ENCODE measurements around the gene HOOK1. TPM values are rescaled to one million over a fixed set of nuclear protein-coding genes. Genes with fewer than 3 reads are reported as not detected.

HOOK1 gene
- total and polyA plus RNA-seq, 12 donors: 3.3 to 23.9 (median 8.4) TPM

DNA sequence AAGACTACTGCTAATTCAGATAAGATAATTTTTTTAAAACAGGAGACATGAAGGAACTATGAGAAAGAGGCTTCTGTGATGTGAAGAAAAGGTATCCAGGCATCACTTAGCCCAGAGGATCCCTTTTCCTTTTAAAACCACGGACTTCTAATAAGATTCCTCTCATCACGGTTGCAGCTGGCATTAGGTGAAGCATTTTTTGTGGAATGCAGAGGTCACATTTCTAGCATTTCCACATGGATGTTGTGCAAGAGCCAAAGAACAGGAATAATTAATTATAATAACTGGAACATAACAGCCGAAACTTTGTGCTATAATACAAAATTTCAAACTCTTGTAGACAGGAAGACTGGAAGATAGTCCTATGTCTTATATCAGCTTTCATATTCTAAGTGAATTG lies 84.2 kb downstream of the HOOK1 start:
- TF ChIP-seq POLR2A (IDR thresholded peaks at IDR 0.05): no peak
- TF ChIP-seq, protein P1, sequence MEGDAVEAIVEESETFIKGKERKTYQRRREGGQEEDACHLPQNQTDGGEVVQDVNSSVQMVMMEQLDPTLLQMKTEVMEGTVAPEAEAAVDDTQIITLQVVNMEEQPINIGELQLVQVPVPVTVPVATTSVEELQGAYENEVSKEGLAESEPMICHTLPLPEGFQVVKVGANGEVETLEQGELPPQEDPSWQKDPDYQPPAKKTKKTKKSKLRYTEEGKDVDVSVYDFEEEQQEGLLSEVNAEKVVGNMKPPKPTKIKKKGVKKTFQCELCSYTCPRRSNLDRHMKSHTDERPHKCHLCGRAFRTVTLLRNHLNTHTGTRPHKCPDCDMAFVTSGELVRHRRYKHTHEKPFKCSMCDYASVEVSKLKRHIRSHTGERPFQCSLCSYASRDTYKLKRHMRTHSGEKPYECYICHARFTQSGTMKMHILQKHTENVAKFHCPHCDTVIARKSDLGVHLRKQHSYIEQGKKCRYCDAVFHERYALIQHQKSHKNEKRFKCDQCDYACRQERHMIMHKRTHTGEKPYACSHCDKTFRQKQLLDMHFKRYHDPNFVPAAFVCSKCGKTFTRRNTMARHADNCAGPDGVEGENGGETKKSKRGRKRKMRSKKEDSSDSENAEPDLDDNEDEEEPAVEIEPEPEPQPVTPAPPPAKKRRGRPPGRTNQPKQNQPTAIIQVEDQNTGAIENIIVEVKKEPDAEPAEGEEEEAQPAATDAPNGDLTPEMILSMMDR (IDR thresholded peaks at IDR 0.05): no peak
- Histone ChIP-seq H3K27me3 (no peaks in the 10 kb centered on the region), H3K4me1 (replicated peaks in 1 of 2) (no peaks in the 10 kb centered on the region), H3K4me3 (no peak overlapping the region), H3K27ac (no peak overlapping the region), H3K36me3 (replicated peaks in 1 of 2) (no peaks in the 10 kb centered on the region), H3K9me3 (replicated peaks in 1 of 3) (no peaks in the 10 kb centered on the region)
- peak in 2 of 7 donors; percentile 21 to 27 for DNase-seq
- intact Hi-C loops (cut with DNase I): no loop called here
- 29 to 33% (median 32%) methylated on average over 3 of the region's 3 CpGs for WGBS, 4 donors

DNA sequence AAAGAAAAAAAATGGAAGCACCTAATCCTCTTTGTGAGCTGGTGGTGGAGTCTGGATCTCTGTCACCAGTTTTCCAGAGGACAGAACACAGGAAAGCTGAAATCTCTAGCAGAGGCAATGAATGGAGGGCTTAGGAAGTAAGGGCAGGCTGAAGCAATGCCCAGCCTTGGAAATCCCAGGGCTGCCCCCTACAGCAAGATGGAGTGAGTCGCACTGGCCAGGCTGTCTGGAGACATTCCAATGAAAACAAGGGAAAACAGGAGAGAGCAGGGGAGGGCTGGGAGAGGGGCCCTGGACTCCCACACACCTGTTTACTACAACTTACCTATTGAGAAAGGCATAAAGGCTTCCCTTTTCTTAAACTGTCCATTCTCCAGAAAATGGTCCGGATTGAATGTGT lies 85.9 kb downstream of the HOOK1 start:
- DNase-seq: no peak

DNA sequence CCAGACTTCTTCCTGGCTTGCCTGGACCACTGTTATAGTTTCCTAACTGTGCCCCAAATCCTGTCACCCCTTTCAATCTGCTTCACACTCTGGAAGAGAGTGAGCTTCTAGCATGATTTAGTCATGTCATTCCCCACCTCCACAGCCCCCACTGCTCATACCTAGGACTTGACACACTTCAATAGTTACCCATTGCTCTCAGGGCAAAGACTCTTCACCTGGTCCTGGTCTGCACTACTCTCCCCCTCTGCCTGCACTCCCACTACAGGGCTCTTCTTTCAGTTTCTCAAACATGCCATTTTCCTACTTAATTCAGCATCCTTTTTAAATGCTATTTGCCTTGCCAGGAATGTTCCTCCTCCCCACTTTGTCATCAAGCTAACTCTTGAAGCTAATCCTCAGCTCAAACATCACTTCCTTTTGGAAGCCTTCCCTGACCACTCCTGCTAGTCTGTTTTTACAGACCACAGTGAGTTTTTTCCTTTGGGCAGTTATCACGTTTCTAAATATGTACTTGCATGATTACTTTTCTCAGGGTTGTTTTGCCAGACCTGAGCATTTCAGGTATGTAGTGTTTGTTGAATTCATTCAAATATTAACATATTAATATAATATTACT lies 87.1 kb downstream of the HOOK1 start:
- H3K27me3 ChIP-seq: no peaks in the 10 kb centered on the region
- H3K9me3 ChIP-seq (replicated peaks in 1 of 3): no peaks in the 10 kb centered on the region
- no peaks in the 10 kb centered on the region for H3K36me3 ChIP-seq (replicated peaks in 1 of 2)
- H3K4me1 ChIP-seq (replicated peaks in 1 of 2): no peaks in the 10 kb centered on the region
- no peak for DNase-seq
- intact Hi-C loops (cut with DNase I): loop anchor here in 1 of 2 donors (5.0 kb wide), 1 partner anchor 45 kb away; no protein-coding TSS in a partner anchor
- no peak overlapping the region for H3K4me3 ChIP-seq
- no peak for TF ChIP-seq POLR2A (IDR thresholded peaks at IDR 0.05)
- TF ChIP-seq, protein P1 (IDR thresholded peaks at IDR 0.05): no peak
- no peak overlapping the region for H3K27ac ChIP-seq
- WGBS, 4 donors: 33 to 55% (median 46%) methylated on average over 1 of the region's 1 CpG

More for the DNA sequence above, 85.9 kb downstream of the HOOK1 start:
- intact Hi-C loops (cut with DNase I): loop anchor here in 1 of 2 donors (5.0 kb wide), 1 partner anchor 47 kb away; no protein-coding TSS in a partner anchor
- Histone ChIP-seq H3K27ac (no peak overlapping the region), H3K36me3 (replicated peaks in 1 of 2) (no peaks in the 10 kb centered on the region), H3K4me1 (replicated peaks in 1 of 2) (no peaks in the 10 kb centered on the region), H3K9me3 (replicated peaks in 1 of 3) (no peaks in the 10 kb centered on the region), H3K4me3 (no peak overlapping the region), H3K27me3 (no peaks in the 10 kb centered on the region)
- no peak for TF ChIP-seq POLR2A (IDR thresholded peaks at IDR 0.05)
- TF ChIP-seq, protein P1 (IDR thresholded peaks at IDR 0.05): no peak
- WGBS, 4 donors: 48 to 67% (median 63%) methylated on average over 2 of the region's 2 CpGs

DNA sequence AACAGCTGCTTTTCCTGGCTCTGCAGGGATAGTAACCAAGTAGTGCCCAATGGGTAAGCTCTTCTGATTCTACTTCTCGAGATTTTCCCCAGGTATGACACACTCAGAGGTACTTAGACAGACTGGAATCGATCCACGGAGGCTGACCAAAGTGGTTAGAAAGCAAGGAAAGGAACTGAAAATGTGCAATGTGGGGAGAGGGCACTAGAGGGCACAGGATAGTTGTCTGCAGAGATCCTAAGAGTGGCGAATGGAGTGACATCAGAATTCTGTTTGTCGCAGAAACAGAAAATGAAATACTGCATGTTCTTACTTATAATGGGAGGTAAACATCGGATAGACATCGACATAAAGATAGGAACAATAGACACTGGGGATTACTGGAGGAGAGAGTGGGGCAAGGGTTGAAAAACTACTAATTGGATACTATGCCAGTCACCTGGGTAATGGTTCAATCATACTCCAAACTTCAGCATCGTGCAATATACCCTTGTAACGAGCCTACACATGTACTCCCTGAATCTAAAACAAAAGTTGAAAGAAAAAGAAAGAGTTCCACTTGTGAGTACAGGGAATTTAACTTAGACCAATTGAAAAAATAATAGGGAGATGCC lies 88.5 kb downstream of the HOOK1 start:
- Histone ChIP-seq H3K4me3 (no peak overlapping the region), H3K27me3 (no peaks in the 10 kb centered on the region), H3K36me3 (replicated peaks in 1 of 2) (no peaks in the 10 kb centered on the region), H3K9me3 (replicated peaks in 1 of 3) (no peaks in the 10 kb centered on the region), H3K4me1 (replicated peaks in 1 of 2) (no peaks in the 10 kb centered on the region), H3K27ac (no peak overlapping the region)
- intact Hi-C loops (cut with DNase I): loop anchor here in 1 of 2 donors (5.0 kb wide), 1 partner anchor 44 kb away; no protein-coding TSS in a partner anchor
- TF ChIP-seq, protein P1 (IDR thresholded peaks at IDR 0.05): peak; percentile 23 to 63 (median 58)
- no peak for TF ChIP-seq POLR2A (IDR thresholded peaks at IDR 0.05)
- 29 to 44% (median 34%) methylated on average over 9 of the region's 9 CpGs for WGBS, 4 donors
- peak; percentile 27 to 68 (median 36) for DNase-seq
